Ishikawa (cell line): ENCODE results near the gene SCNN1B.

Experiments used
- CEBPB ChIP-seq: IDR thresholded peaks from 2 replicates; pipeline ENCODE4 v1.6.1; 2012
- CREB1 ChIP-seq: IDR thresholded peaks from 2 replicates; pipeline ENCODE4 v1.6.1; 2012; ENCODE audit warnings: low read depth
- EP300 ChIP-seq: IDR thresholded peaks from 2 replicates; pipeline ENCODE4 v1.6.1; 2012; ENCODE audit warnings: borderline replicate concordance
- NFIC ChIP-seq: IDR thresholded peaks from 2 replicates; pipeline ENCODE4 v1.6.1; 2012
- RAD21 ChIP-seq: IDR thresholded peaks from 2 replicates; pipeline ENCODE4 v1.6.1; 2012; ENCODE audit warnings: low read depth
- TAF1 ChIP-seq: IDR thresholded peaks from 2 replicates; pipeline ENCODE4 v1.6.1; 2012; ENCODE audit warnings: low read depth, mild to moderate bottlenecking
- TCF12 ChIP-seq: IDR thresholded peaks from 2 replicates; pipeline ENCODE4 v1.6.1; 2012; ENCODE audit warnings: low read depth
- YY1 ChIP-seq: IDR thresholded peaks from 2 replicates; pipeline ENCODE4 v1.6.1; 2012; ENCODE audit warnings: low read depth
- TF ChIP-seq, protein P1 (sequence below): IDR thresholded peaks from 2 replicates; pipeline ENCODE4 v1.6.1; 2012
- TF ChIP-seq, protein P2 (sequence below): IDR thresholded peaks from 2 replicates; pipeline ENCODE4 v1.6.1; 2012
- TF ChIP-seq, protein P3 (sequence below): IDR thresholded peaks from 2 replicates; pipeline ENCODE4 v1.6.1; 2012; ENCODE audit warnings: low read depth, mild to moderate bottlenecking

DNA sequence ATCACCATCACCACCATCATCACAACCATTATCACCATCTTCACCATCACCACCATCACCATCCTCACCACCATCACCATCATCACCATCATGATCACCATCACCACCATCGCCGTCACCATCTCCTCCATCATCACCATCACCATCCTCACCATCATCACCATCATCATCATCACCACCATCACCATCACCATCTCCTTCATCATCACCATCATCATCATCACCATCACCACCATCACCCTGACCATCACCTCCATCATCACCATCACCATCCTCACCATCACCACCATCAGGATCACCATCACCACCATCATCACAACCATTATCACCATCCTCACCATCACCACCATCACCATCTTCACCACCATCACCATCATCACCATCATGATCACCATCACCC lies 14.1 kb downstream of the SCNN1B start:
- TF ChIP-seq, protein P1, sequence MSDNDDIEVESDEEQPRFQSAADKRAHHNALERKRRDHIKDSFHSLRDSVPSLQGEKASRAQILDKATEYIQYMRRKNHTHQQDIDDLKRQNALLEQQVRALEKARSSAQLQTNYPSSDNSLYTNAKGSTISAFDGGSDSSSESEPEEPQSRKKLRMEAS, result no peak
- TF ChIP-seq, protein P2, sequence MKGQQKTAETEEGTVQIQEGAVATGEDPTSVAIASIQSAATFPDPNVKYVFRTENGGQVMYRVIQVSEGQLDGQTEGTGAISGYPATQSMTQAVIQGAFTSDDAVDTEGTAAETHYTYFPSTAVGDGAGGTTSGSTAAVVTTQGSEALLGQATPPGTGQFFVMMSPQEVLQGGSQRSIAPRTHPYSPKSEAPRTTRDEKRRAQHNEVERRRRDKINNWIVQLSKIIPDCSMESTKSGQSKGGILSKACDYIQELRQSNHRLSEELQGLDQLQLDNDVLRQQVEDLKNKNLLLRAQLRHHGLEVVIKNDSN, result no peak
- TF ChIP-seq TCF12 (no peak), CEBPB (no peak), YY1 (no peak), NFIC (no peak), EP300 (no peak), TAF1 (no peak), CREB1 (no peak), RAD21 (no peak)
- TF ChIP-seq, protein P3, sequence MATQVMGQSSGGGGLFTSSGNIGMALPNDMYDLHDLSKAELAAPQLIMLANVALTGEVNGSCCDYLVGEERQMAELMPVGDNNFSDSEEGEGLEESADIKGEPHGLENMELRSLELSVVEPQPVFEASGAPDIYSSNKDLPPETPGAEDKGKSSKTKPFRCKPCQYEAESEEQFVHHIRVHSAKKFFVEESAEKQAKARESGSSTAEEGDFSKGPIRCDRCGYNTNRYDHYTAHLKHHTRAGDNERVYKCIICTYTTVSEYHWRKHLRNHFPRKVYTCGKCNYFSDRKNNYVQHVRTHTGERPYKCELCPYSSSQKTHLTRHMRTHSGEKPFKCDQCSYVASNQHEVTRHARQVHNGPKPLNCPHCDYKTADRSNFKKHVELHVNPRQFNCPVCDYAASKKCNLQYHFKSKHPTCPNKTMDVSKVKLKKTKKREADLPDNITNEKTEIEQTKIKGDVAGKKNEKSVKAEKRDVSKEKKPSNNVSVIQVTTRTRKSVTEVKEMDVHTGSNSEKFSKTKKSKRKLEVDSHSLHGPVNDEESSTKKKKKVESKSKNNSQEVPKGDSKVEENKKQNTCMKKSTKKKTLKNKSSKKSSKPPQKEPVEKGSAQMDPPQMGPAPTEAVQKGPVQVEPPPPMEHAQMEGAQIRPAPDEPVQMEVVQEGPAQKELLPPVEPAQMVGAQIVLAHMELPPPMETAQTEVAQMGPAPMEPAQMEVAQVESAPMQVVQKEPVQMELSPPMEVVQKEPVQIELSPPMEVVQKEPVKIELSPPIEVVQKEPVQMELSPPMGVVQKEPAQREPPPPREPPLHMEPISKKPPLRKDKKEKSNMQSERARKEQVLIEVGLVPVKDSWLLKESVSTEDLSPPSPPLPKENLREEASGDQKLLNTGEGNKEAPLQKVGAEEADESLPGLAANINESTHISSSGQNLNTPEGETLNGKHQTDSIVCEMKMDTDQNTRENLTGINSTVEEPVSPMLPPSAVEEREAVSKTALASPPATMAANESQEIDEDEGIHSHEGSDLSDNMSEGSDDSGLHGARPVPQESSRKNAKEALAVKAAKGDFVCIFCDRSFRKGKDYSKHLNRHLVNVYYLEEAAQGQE, result no peak
